IMR-90 (cell line): ENCODE data around the gene CYP11A1. TPM values are rescaled to one million over a fixed set of nuclear protein-coding genes. Genes with fewer than 3 reads are reported as not detected.

ENCODE experiments used
- ATAC-seq: fragments of 200-7000 bp; cut with Tn5 transposase; 2 replicates; pipeline ENCODE4 v1.9.1; 2020; ENCODE audit warnings: low read depth, mild to moderate bottlenecking, moderate library complexity
- BruUV-seq: library from RNA; stranded (reverse); fragments of 400-500 nt; replicated peaks from 2 replicates; lab custom pipeline; 2021; lab: Mats Ljungman, UMichigan
- CTCF ChIA-PET: fragments of 300-600 bp; formaldehyde crosslinking; extraction: SDS; loops from one replicate; lab custom pipeline; 2021; ENCODE audit warnings: antibody characterized with exemption; lab: Yijun Ruan, JAX
- POLR2A ChIA-PET: fragments of 300-600 bp; sonication (Branson Sonifier 250); formaldehyde crosslinking; loops from one replicate; lab custom pipeline; 2022; ENCODE audit warnings: antibody characterized with exemption; ENCODE audit not compliant: unreplicated experiment; lab: Charles Lee
- DNase-seq: peaks from one replicate; pipeline ENCODE4 v3.0.0; 2013
- H2AFZ ChIP-seq: replicated peaks from 2 replicates; pipeline ENCODE3; 2013; ENCODE audit warnings: low read length, mild to moderate bottlenecking; ENCODE audit not compliant: poor library complexity
- H2AK5ac ChIP-seq: 2 replicates; pipeline ENCODE4 v1.6.1; 2013; ENCODE audit warnings: low read depth, low read length, inconsistent platforms
- H2AK9ac ChIP-seq: replicated peaks from 2 replicates; pipeline ENCODE3; 2013; ENCODE audit warnings: mild to moderate bottlenecking, low read depth, low read length, moderate library complexity; ENCODE audit not compliant: poor library complexity
- H2BK120ac ChIP-seq: 2 replicates; pipeline ENCODE4 v1.6.1; 2013; ENCODE audit warnings: low read depth, low read length, inconsistent platforms
- H2BK15ac ChIP-seq: 3 replicates; pipeline ENCODE4 v1.6.1; 2013; ENCODE audit warnings: low read depth, low read length, inconsistent platforms
- H2BK20ac ChIP-seq: 2 replicates; pipeline ENCODE4 v1.6.1; 2013; ENCODE audit warnings: low read depth, mild to moderate bottlenecking, inconsistent platforms, low read length, moderate library complexity
- H2BK5ac ChIP-seq: 2 replicates; pipeline ENCODE4 v1.6.1; 2013; ENCODE audit warnings: mild to moderate bottlenecking, low read depth, low read length, inconsistent platforms; ENCODE audit not compliant: poor library complexity, severe bottlenecking
- H3K14ac ChIP-seq: replicated peaks from 2 replicates; pipeline ENCODE4 v1.6.1; 2013; ENCODE audit warnings: low read depth, low read length, inconsistent platforms
- H3K18ac ChIP-seq: 2 replicates; pipeline ENCODE4 v1.6.1; 2013; ENCODE audit warnings: low read depth, low read length, control low read depth
- H3K23ac ChIP-seq: 2 replicates; pipeline ENCODE4 v1.6.1; 2013; ENCODE audit warnings: low read depth, low read length, inconsistent platforms
- H3K27ac ChIP-seq: 2 replicates; pipeline ENCODE4 v1.5.1; 2013; ENCODE audit warnings: mild to moderate bottlenecking, control low read depth, low read length; ENCODE audit not compliant: insufficient read depth
- H3K27me3 ChIP-seq: 2 replicates; pipeline ENCODE4 v1.6.1; 2013; ENCODE audit warnings: low read length; ENCODE audit not compliant: control insufficient read depth, insufficient read depth
- H3K36me3 ChIP-seq: 2 replicates; pipeline ENCODE4 v1.6.1; 2013; ENCODE audit warnings: low read length, mixed read lengths; ENCODE audit not compliant: control insufficient read depth, insufficient read depth
- H3K4ac ChIP-seq: 2 replicates; pipeline ENCODE4 v1.6.1; 2013; ENCODE audit warnings: low read depth, low read length, inconsistent platforms
- H3K4me1 ChIP-seq: 2 replicates; pipeline ENCODE4 v1.6.1; 2013; ENCODE audit warnings: low read length, mixed read lengths; ENCODE audit not compliant: control insufficient read depth, insufficient read depth
- H3K4me2 ChIP-seq: 2 replicates; pipeline ENCODE4 v1.6.1; 2013; ENCODE audit warnings: low read depth, mild to moderate bottlenecking, control low read depth, low read length, moderate library complexity
- H3K4me3 ChIP-seq: 2 replicates; pipeline ENCODE4 v1.5.1; 2013; ENCODE audit warnings: low read depth, mild to moderate bottlenecking, control low read depth, low read length, moderate library complexity; ENCODE audit not compliant: insufficient read depth
- H3K56ac ChIP-seq: 2 replicates; pipeline ENCODE4 v1.6.1; 2013; ENCODE audit warnings: low read length, inconsistent platforms; ENCODE audit not compliant: insufficient read depth; ENCODE audit errors: extremely low read depth
- H3K79me1 ChIP-seq, 2 experiments: 2 replicates each; pipeline ENCODE4 v1.6.1; 2013; ENCODE audit warnings: low read length in 2 of 2, inconsistent platforms in 1 of 2, low read depth in 1 of 2
- H3K9ac ChIP-seq: 2 replicates; pipeline ENCODE4 v1.6.1; 2013; ENCODE audit warnings: low read depth, low read length, control low read depth
- H3K9me1 ChIP-seq: 2 replicates; pipeline ENCODE4 v1.6.1; 2013; ENCODE audit warnings: low read length, inconsistent platforms; ENCODE audit not compliant: insufficient read depth
- H3K9me3 ChIP-seq: 2 replicates; pipeline ENCODE4 v1.6.1; 2013; ENCODE audit warnings: low read length; ENCODE audit not compliant: control insufficient read depth, insufficient read depth
- H4K20me1 ChIP-seq: 2 replicates; pipeline ENCODE4 v1.6.1; 2013; ENCODE audit warnings: low read length, inconsistent platforms; ENCODE audit not compliant: insufficient read depth
- H4K5ac ChIP-seq: 2 replicates; pipeline ENCODE4 v1.6.1; 2013; ENCODE audit warnings: mild to moderate bottlenecking, low read depth, low read length, control low read depth
- H4K8ac ChIP-seq, 2 experiments: 2 replicates each; pipeline ENCODE4 v1.6.1; 2013; ENCODE audit warnings: low read depth in 2 of 2, low read length in 2 of 2, control low read depth in 1 of 2, inconsistent platforms in 1 of 2
- H4K91ac ChIP-seq: 2 replicates; pipeline ENCODE4 v1.6.1; 2013; ENCODE audit warnings: low read depth, low read length, inconsistent platforms; ENCODE audit not compliant: insufficient read depth
- FOS ChIP-seq: fragments of 150-350 bp; IDR thresholded peaks from 2 replicates; pipeline ENCODE4 v1.6.1; 2016; ENCODE audit warnings: low read depth, low read length
- WGBS, 2 experiments: methylation state at CpG; one replicate each; pipeline versions ENCODE4 v1.1.5 to v1.1.7; 2013; ENCODE audit warnings: missing lambda C conversion rate in 2 of 2; ENCODE audit not compliant: insufficient read length in 1 of 2; ENCODE audit errors: extremely low coverage in 2 of 2; 5-methylcytosine and 5-hydroxymethylcytosine counted together
- dilution Hi-C: fragments of 300-500 bp; cut with HindIII; formaldehyde crosslinking; loops from one replicate; pipeline ENCODE4 v1.14.3; 2018; ENCODE audit warnings: low sequenced_read_pairs; ENCODE audit not compliant: unreplicated experiment
- in situ Hi-C: fragments of 300-500 bp; cut with MboI; formaldehyde crosslinking; loops from 3 replicates; pipeline ENCODE4 v1.14.3; 2019; ENCODE audit warnings: low sequenced_read_pairs, inconsistent platforms, mixed read lengths
- intact Hi-C: fragments of 100-400 bp; cut with micrococcal nuclease; formaldehyde crosslinking; loops from 2 replicates; pipeline ENCODE4 v1.10.0; 2022
- polyA plus RNA-seq, 3 experiments: library from polyadenylated mRNA; depleted of rRNA; stranded (reverse); fragments of >200 nt; gene quantifications; 2 replicates each; pipeline ENCODE4 v1.2.3, GENCODE V29; 2012; ENCODE audit warnings: low replicate concordance in 1 of 3
- total RNA-seq: library from RNA; depleted of rRNA; stranded (reverse); fragments of >200 nt; gene quantifications from 2 replicates; pipeline ENCODE4 v1.2.3, GENCODE V29; 2012
- TF ChIP-seq, protein P1 (sequence below): fragments of 150-350 bp; IDR thresholded peaks from 2 replicates; pipeline ENCODE4 v1.6.1; 2017; ENCODE audit warnings: mild to moderate bottlenecking, antibody characterized with exemption, low read length, low read depth
- TF ChIP-seq, protein P2 (sequence below): fragments of 150-350 bp; IDR thresholded peaks from 2 replicates; pipeline ENCODE4 v1.6.1; 2016; ENCODE audit warnings: low read depth, mild to moderate bottlenecking, low read length, moderate library complexity, borderline replicate concordance

CYP11A1 gene
- total and polyA plus RNA-seq, 2 of the 4 experiments (the other 2 are of a cell fraction): 0.18 to 0.50 TPM

DNA sequence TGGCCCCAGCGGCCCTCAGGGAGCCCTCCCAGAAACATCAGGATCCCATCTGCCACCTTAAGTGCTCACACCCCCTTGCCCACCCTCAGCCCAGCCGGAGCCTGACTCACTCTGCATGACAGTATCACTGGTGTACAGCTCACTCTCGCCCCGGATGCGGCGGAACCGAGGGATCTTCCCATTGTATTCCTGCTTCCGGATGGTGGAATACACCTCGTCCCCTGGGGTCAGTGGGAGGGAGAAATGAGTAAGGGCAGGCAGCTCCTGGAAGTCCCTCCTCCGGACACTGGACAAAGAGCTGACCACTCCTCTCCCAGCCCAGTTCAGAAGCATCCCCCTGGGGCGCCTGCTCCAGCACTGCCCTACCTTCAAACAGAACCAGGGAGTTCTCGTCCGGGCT, 49.8 kb upstream of the CYP11A1 start:
- CTCF ChIA-PET: no interaction called here
- no peak overlapping the region for H3K4me3 ChIP-seq
- H3K36me3 ChIP-seq: peaks cover 7% of the 10 kb centered on the region
- no peak overlapping the region for H3K56ac ChIP-seq
- intact Hi-C loops (no loop called here), dilution Hi-C loops (no loop called here), in situ Hi-C loops (no loop called here)
- DNase-seq (peak; percentile 83), ATAC-seq (peak; percentile 41; the same call in 1 of the 2 replicates)
- POLR2A ChIA-PET: no interaction called here
- H2BK120ac ChIP-seq: no peak overlapping the region; the same call in 1 of the 2 replicates
- peaks cover 28% of the 10 kb centered on the region for H3K9me1 ChIP-seq
- H3K4me2 ChIP-seq: no peak overlapping the region
- H3K79me1 ChIP-seq: peaks cover 23 to 80% of the 10 kb centered on the region in 2 experiments
- H2AFZ ChIP-seq: peak overlapping the region; percentile 51
- TF ChIP-seq FOS: peak; percentile 68
- TF ChIP-seq, protein P1, sequence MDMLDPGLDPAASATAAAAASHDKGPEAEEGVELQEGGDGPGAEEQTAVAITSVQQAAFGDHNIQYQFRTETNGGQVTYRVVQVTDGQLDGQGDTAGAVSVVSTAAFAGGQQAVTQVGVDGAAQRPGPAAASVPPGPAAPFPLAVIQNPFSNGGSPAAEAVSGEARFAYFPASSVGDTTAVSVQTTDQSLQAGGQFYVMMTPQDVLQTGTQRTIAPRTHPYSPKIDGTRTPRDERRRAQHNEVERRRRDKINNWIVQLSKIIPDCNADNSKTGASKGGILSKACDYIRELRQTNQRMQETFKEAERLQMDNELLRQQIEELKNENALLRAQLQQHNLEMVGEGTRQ: no peak
- TF ChIP-seq, protein P2, sequence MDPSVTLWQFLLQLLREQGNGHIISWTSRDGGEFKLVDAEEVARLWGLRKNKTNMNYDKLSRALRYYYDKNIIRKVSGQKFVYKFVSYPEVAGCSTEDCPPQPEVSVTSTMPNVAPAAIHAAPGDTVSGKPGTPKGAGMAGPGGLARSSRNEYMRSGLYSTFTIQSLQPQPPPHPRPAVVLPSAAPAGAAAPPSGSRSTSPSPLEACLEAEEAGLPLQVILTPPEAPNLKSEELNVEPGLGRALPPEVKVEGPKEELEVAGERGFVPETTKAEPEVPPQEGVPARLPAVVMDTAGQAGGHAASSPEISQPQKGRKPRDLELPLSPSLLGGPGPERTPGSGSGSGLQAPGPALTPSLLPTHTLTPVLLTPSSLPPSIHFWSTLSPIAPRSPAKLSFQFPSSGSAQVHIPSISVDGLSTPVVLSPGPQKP: no peak
- H3K18ac ChIP-seq: no peak overlapping the region
- peak overlapping the region; percentile 49; the same call in 1 of the 2 replicates for H4K91ac ChIP-seq
- no peak overlapping the region for H3K23ac ChIP-seq
- H3K9ac ChIP-seq: no peak overlapping the region
- peak overlapping the region; percentile 73 for H2AK9ac ChIP-seq
- H2BK5ac ChIP-seq: peak overlapping the region; percentile 48
- peaks cover 27% of the 10 kb centered on the region for H3K4me1 ChIP-seq
- H2BK15ac ChIP-seq: no peak overlapping the region
- H4K8ac ChIP-seq: peak overlapping the region; percentile 26 to 35; a peak in 3 of 4 replicates
- H4K5ac ChIP-seq: no peak overlapping the region
- H2AK5ac ChIP-seq: peak overlapping the region; percentile 70
- WGBS, 2 experiments: no CpG with 5 or more reads among the region's 13 CpGs
- H3K4ac ChIP-seq: peak overlapping the region; percentile 3; the same call in 1 of the 2 replicates
- no TSS peak for BruUV-seq
- H3K9me3 ChIP-seq: no peaks in the 10 kb centered on the region
- H4K20me1 ChIP-seq: no peaks in the 10 kb centered on the region
- peak overlapping the region; percentile 31; the same call in 1 of the 2 replicates for H3K14ac ChIP-seq
- H3K27ac ChIP-seq: no peak overlapping the region; the same call in 1 of the 2 replicates
- H2BK20ac ChIP-seq: no peak overlapping the region
- H3K27me3 ChIP-seq: no peaks in the 10 kb centered on the region
